GM18519 (cell line): Measurements from ENCODE around the gene KRT77.

Experiments used
- ATAC-seq: cut with Tn5 transposase; IDR thresholded peaks from one replicate; pipeline ENCODE4 v1.9.1; 2021; ENCODE audit warnings: mild to moderate bottlenecking, moderate library complexity; ENCODE audit not compliant: unreplicated experiment, low FRiP score

Gene KRT77

DNA sequence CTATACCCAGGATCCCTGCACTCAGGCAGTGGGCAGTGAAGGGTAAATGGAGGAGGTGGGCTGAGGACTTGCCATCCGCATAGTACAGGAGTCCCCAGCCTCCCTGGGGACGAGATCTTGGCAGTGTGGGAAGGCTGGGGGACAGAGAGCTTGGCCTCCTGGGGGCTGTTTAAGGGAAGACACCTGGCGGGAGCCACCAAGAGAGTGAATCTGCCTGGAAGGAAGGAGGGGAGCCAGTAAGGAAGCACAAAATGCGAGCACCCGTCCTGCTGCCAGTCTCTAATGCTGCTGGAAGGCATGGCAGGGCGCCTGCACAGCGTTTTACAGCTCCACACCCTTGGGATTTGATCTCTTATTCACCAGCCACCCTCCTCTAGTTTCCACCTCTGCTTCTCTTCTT lies 43.9 kb downstream of the KRT77 start:
- ATAC-seq: no peak

DNA sequence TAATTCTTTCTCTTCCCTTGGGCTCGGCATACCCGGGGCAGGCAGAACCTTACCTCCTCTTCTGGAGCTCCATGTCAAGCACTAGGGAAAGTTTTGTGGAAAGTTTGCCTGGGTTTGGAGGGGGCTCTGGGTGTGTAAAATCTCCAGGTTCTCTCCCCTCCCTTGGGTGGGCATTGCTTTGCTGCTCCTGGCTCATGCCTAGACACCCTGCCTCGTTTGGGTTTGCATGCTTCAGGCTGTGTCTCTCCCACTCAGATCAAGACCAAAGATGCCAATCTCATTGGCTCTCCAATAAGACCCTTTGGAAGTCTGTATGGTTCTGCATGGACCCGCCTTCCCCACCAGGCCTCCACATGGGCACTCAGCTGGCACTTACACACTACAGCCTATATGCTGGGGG lies 45.1 kb downstream of the KRT77 start:
- no peak for ATAC-seq

DNA sequence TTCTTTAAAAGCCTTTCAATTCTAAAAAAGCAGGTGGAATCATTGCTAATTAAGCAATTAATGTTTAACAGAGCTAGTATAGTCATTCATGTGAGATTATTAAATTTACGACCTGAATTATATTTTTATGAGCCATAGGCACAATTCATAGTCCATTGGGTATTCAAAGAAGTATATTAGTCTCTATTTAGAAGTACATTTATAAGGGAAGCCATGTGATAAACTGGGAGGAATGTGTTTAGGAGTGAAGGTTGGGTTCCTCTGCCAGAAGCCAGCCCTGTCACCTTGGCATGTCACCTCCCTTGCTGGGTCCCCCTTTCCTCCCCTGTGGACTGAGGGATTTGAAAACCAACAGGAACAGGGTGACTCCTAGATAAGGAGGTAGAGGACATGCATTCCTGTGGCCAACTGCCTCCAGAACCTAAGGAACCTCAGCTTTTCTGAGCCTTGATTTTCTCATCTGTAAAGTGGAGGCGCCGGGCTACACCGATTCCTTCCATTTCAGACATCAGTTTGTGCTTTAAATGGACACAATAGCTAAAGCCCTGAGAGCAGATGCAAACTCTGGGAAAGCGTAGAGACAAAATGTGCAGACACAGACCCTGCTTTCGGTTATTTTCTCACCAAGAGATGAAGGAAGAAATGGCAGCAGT lies 45.9 kb downstream of the KRT77 start:
- ATAC-seq: no peak

DNA sequence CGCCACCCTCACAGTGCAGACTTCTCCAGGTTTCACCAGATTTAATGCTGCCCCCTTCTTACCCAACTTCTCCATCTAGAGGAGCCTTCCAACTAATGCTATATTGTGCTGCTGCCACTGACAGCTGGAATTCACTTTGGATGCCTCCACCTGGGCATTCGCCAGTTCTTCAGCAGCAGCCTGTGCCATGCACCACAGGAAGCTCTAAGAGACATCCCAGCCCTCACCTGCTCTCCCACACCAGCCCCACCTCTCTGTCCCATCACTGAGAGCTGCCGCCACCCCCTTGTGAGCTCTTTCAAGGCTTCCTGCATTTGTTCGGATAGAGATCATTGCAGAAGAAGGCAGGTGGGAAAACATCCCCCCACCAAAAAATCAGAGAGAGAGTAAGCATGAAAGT lies 46.7 kb downstream of the KRT77 start:
- ATAC-seq: no peak

DNA sequence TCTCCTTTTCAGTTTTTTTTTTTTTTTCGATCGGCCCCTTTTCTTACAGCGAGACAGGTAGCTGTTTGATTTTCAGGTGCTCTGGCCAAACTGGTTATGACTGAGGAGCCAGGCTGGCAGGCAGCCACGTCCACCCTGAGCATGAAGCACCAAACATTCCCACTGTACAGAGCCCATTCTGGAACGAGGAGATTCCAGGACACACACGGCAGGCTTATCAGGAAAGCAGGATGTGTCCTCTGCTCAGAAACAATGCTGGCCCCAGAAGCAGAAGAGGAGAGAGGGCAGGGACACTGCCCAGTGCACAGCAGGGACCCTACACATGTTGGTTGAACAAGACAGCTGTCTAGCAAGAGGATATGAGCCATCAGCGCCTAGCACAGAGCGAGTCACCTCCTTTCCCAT lies 47.6 kb downstream of the KRT77 start:
- no peak for ATAC-seq

DNA sequence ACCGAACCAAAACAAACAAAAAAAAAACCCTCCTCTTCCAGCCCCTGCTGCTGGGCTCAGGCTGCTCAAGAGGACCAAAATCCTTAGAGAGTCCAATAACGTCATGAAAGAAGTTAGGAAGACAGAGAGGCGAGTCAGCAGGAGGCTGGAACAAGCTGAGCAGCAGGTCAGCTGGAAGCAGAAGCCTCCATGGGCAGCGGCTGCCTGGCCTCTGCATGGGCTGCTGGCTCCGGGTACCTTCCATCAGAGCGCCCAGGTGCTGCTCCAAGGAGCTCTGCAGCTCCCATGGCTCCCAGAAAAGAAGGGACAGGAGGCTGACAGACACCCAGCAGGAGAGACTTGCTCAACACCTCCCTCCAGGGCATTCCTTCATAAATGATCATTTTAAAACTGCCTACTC lies 48.1 kb downstream of the KRT77 start:
- no peak for ATAC-seq

DNA sequence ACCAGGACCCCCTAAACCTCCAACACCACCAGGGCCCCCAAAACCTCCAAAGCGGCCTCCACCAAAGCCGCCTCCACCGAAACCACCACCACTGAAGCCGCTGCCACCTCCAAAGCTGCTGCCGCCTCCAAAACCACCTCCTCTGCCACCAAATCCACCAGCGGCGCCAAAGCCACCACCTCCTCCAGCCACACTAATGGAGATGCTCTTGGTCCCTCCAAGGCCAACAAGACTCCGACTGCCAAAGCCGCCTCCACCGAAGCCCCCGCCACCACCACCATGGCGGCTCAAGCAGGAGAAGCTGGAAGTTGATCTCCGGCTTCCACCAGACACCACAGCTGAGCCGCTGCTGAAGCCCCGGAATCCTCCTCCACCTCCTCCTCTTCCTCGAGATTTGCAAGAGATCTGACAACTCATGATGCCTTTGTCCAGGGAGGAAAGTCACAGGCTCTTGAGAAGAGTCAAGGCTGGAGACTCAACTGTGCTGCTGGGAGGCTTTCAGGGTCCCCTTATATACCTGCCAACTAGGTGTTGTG lies 51.5 kb downstream of the KRT77 start, which contains the start of gene KRT2:
TSS of gene KRT2 (minus strand) at position 486 of the 536 bp plus-strand sequence. CDS start at position 417, 69 bp downstream.
- no peak for ATAC-seq

DNA sequence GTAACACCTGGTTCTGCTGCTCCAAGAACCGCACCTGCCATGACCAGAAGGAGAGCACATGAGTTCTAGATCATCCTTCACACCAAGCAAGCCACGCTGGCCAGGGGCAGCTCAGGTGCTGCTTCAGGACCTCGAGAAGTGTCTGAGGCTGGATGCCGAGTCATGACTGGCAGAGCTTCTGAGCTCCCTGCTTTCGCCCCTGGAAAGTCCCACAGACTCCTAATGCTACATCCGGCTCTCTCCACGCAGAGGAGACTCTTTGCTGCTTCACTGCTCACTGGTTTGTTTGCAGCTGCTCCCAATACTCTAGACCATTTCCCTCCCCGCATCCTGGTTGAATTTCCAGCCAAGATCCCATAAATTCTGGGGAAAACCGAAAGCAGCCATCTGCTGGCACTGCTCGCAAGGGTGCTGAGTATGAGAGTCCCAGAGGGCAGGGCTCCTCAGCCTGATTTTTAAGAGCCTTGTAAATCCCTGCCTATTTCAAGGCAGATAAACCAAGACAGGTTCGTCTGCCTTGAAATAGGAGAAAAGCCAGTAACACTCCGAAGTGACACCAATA lies 52.7 kb downstream of the KRT77 start:
- ATAC-seq: no peak

DNA sequence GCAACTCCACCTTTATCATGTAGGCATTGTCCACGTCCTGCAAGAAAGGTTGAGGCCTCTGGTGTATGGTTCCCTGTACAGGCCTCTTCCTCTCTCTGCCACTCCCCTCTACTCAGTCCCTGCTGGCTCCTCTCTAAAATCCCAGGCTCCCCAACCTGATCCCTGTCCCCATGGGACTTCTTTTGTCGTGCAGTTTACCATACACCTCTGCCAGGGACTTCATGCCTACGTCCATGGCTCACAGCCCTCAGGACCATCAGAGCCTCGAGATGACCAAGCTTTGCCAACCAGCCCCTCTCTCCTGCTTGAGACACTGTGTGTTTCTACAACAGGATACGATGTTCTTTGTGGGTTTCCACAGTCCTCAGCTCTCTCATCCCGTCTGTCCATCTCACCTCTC lies 54.3 kb downstream of the KRT77 start:
- ATAC-seq: no peak

DNA sequence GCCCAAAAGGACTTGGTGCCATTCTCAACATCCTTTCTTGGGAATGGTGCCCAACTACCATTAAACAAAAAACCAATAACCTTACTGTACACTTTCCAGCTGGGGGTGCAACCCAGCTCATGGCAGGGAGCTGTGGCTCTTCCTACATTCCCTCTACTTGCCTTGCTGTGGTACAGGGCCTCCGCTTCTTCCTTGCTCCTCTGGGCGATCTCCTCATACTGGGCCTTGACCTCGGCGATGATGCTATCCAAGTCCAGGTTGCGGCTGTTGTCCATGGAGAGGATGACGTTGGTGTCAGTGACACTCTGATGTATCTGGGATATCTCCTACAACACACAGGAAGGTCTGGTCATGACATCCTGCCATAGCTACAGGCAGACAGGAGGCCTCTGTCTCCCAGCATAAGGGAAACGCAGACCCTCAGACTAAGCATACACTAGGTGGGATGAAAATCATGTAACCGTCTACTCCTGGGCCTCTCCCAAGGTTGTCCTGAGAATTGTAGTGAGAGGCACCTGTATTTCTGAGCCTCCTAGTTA lies 55.2 kb downstream of the KRT77 start:
- ATAC-seq: no peak

DNA sequence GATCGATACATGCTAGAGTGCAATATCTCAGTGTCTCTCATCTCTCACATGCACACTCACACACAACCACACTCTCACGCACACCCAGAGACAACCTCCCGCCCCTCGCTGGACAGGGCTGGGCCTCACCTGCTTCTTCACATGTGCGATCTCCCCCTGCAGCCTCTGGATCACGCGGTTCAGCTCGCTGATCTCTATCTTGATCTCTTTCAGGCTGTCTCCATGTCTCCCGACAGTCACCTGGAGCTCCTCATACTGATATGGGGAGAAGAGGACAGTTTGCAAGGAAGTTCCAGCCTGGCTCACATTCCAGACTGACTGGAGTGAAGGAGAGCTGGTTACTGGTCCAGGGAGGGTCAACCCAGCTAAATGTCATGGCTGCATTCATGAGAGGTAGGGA lies 55.7 kb downstream of the KRT77 start:
- ATAC-seq: no peak

DNA sequence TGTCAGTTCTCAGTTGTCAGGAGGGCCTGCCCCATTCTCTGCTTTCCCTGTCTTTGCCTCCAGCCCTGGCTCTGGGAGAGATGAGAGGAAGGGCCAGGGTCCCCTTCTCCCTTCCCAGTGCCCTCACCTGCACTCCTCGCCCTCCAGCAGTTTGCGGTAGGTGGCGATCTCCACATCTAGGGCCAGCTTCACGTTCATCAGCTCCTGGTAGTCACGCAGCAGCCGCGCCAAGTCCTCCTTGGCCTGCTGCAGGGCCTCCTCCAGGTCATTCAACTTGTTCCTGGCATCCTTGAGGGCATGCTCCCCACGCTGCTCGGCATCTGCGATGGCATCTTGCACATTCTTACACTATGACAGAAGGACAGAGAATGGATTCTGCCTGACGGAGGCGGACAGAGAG lies 56.7 kb downstream of the KRT77 start:
- no peak for ATAC-seq

DNA sequence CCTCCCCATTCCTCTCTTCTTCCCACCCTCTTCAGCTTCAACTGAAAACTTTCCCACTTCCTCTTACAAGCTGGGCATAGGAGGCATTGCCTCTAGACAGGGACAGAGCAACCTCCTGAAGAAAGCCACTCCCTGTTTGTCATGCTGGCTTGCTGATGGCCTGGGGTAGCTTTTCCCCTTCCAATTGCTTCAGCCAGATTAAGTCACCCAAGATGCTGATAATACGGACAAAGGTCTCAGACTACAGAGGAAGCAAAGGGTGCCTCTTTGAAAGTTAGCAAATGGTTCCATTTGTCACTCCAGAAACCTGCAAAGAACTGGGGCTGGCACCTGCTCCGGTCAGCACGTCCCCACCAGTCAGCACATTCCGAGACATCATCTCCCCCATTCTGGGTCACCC lies 57.3 kb downstream of the KRT77 start:
- no peak for ATAC-seq

DNA sequence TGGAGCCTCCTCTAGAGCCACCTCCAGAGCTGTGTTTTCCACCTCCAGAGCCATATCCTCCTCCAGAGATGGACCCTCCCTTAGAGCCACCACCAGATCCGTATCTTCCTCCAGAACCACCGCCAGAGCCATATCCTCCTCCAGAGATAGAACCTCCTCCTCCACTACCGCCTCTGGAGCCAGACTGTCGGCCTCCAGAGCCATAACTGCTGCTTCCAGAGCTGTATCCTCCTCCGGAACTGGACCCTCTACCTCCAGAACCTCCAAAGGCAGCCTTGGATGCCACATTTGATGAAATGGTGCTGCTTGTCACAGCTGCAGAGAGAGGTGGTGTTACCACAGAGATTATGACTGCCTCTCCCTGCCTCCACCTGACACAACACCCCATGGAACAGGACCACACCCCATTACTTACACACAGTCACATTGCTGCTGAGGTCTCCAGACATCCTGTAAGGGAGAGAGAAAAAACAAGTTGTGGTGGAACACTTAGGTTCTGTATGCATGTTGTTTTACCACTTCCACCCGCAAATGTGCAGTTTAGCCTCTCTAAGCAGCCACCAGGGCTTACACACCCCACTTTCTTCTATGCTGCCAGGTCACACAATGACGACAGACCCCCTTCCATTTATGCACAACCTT lies 58.1 kb downstream of the KRT77 start:
- no peak for ATAC-seq

DNA sequence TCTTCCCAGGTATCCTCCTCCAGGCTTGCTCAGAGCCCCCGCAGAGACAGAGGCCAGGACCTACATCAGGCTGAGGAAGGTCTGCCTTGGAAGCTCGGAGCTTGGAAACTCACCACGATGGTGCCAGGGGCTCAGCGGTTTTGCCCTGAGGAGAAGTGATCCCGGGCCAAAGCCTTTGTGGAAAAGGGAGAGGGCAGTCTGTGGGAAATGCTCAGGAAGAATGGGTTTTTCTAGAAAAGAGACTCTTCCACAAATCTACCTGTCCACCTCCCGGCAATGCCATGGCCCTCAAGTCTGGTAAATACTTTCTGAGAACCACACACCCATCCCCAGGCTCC lies 59.3 kb downstream of the KRT77 start:
- no peak for ATAC-seq

DNA sequence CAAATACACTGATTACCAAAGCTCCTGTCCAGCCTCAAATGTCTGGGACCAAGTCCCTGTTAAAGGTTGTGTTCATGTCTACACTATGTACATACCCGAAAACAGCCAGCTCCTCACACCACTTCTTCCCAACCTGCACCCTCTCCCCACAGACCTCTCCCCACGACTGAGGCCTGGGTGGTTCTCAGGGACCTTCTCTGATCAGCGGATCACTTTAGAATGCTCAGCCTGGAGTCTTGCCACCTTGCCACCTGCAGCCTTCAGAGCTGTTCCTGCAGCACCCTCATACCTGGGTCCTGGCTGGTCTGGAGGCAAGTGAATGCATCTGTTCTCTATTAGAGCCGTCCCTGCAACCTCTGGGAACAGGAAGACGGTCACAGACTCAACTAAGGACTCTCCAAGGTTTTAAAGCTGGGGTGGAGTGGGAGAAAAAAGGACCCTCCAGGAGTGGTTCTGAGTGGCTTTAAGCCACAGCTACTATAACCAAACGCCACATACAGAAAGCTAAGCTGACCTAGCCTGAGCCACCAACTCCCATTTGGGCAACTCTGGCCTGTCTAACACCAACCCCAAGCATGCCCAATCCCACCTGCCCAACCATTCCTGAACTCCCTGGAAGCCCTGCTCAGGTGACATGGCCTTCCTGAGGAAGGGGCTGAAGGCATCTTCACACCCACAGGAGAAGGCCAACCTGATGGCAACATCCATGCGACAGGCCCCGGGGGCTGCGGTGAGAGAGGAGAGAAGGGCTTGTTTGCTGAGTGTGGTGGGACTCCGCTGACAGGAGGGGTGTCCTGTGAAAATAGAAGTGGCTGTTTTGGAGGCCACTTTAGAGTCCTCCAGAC lies 59.9 kb downstream of the KRT77 start:
- no peak for ATAC-seq

DNA sequence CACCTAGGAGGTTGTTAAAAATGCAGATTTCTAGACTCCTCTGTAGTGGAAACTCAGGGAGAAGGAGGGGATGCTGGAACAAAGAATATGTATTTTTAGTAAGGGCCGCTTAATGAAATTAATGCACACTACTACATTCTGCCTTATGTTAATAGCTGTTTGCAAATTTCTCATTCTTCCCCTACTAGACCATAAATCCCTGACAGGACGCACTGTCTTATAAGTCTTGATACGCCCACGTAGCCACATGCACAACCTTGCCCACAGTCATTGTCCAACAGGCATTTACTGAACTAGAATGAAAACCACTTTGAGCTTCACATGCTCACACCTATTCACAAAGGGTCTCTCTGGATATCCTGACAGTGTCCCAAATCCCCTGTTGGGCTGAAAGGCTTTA lies 61.9 kb downstream of the KRT77 start:
- no peak for ATAC-seq
